GM13977 (cell line): ENCODE data around the gene MT1G.

Experiments used
- DNase-seq: peaks from one replicate; pipeline ENCODE4 v3.0.0; 2012; ENCODE audit warnings: low spot score
- CTCF ChIP-seq: IDR thresholded peaks from 2 replicates; pipeline ENCODE4 v1.5.1; 2012; ENCODE audit warnings: mild to moderate bottlenecking, control low read depth; ENCODE audit not compliant: insufficient read depth; ENCODE audit errors: extremely low read depth, missing control alignments
- in situ Hi-C: fragments of 300-500 bp; cut with MboI; formaldehyde crosslinking; loops from one replicate; pipeline ENCODE4 v1.12.0; 2022; ENCODE audit warnings: low sequenced_read_pairs, low pct_unique_long_range_greater_than_20kb, mixed read lengths, inconsistent platforms; ENCODE audit not compliant: unreplicated experiment

The MT1G gene

GRCh38 chr16:56709443-56710040 lies 41.7 kb upstream of the MT1G start:
- in situ Hi-C loops = loop anchor here (10.0 kb wide), 1 partner anchor 135 kb away; no protein-coding TSS in a partner anchor
- TF ChIP-seq CTCF = no peak

GRCh38 chr16:56708525-56709442 lies 40.9 kb upstream of the MT1G start:
- TF ChIP-seq CTCF = no peak
- no peak for DNase-seq
- in situ Hi-C loops = loop anchor here (10.0 kb wide), 1 partner anchor 134 kb away; no protein-coding TSS in a partner anchor

More at GRCh38 chr16:56709443-56710040, 41.7 kb upstream of the MT1G start:
- DNase-seq = no peak

- no peak for DNase-seq
- TF ChIP-seq CTCF = no peak
- in situ Hi-C loops = loop anchor here (10.0 kb wide), 1 partner anchor 128 kb away; no protein-coding TSS in a partner anchor
Observed at GRCh38 chr16:56702836-56703235, 35.0 kb upstream of the MT1G start.

GRCh38 chr16:56701534-56701933 lies 33.7 kb upstream of the MT1G start:
- in situ Hi-C loops = loop anchor here (10.0 kb wide), 1 partner anchor 127 kb away; no protein-coding TSS in a partner anchor
- no peak for DNase-seq
- no peak for TF ChIP-seq CTCF

- in situ Hi-C loops = loop anchor here (10.0 kb wide), 1 partner anchor 126 kb away; no protein-coding TSS in a partner anchor
- no peak for TF ChIP-seq CTCF
- no peak for DNase-seq
Observed at GRCh38 chr16:56700631-56701030, 32.8 kb upstream of the MT1G start.

GRCh38 chr16:56700195-56700594 lies 32.3 kb upstream of the MT1G start:
- TF ChIP-seq CTCF = no peak
- in situ Hi-C loops = loop anchor here (10.0 kb wide), 1 partner anchor 125 kb away; no protein-coding TSS in a partner anchor
- DNase-seq = no peak
